Adrenal gland (tissue), 12 donors: Measurements from ENCODE around the gene GTF2F1. TPM values are rescaled to one million over a fixed set of nuclear protein-coding genes. Genes with fewer than 3 reads are reported as not detected.

ENCODE experiments used
- DNase-seq, 7 donors: peaks; one replicate each; pipeline ENCODE4 v3.0.0-alpha.2; 2019 to 2020
- H3K27ac ChIP-seq, 5 donors: fragments of 200-600 bp; sonication (generic) in 4 of 5; 1 replicate in 3 of 5; 2 replicates in 2 of 5; pipeline versions ENCODE4 v1.5.1 to v1.8.0; 2016 to 2020; ENCODE audit warnings: mild to moderate bottlenecking in 1 of 5
- H3K27me3 ChIP-seq: fragments of 200-600 bp; 2 replicates; pipeline ENCODE4 v1.8.0; 2021
- H3K36me3 ChIP-seq, 2 donors: fragments of 200-600 bp; replicated peaks in 1 of 2; 1 replicate in 1 of 2; 2 replicates in 1 of 2; pipeline versions ENCODE4 v1.5.1 to v1.8.0; 2018 to 2022
- H3K4me1 ChIP-seq, 2 donors: fragments of 200-600 bp; replicated peaks in 1 of 2; 1 replicate in 1 of 2; 2 replicates in 1 of 2; pipeline versions ENCODE4 v1.5.1 to v1.8.0; 2018 to 2021
- H3K4me3 ChIP-seq, 4 donors: fragments of 200-600 bp; sonication (generic) in 3 of 4; one replicate each; pipeline ENCODE4 v1.5.1; 2016 to 2018
- H3K9me3 ChIP-seq, 3 donors: fragments of 200-600 bp; sonication (generic) in 1 of 3; replicated peaks in 1 of 3; 1 replicate in 2 of 3; 2 replicates in 1 of 3; pipeline versions ENCODE4 v1.5.1 to v1.8.0; 2016 to 2021
- CTCF ChIP-seq, 6 experiments: fragments of 450-650 bp in 4 of 6; fragments of 200-600 bp in 2 of 6; sonication (generic) in 1 of 6; IDR thresholded peaks; 1 replicate in 5 of 6; 2 replicates in 1 of 6; pipeline versions ENCODE4 v1.5.1 to v1.8.0; 2016 to 2021; ENCODE audit warnings: antibody characterized with exemption in 6 of 6, mild to moderate bottlenecking in 2 of 6, moderate library complexity in 1 of 6
- POLR2A ChIP-seq, 2 donors: fragments of 450-650 bp; IDR thresholded peaks; one replicate each; pipeline ENCODE4 v1.6.1; 2017; ENCODE audit warnings: antibody characterized with exemption in 2 of 2, mild to moderate bottlenecking in 2 of 2, moderate library complexity in 1 of 2
- WGBS, 4 donors: extraction: QIAGEN DNeasy Blood & Tissue Kit in 2 of 4; methylation state at CpG; one replicate each; pipeline versions ENCODE4 v1.1.5 to v1.1.7; 2013 to 2017; 5-methylcytosine and 5-hydroxymethylcytosine counted together
- intact Hi-C, 2 donors: fragments of 100-400 bp; cut with DNase I; formaldehyde crosslinking; loops; one replicate each; pipeline versions ENCODE4 v1.14.1 to v1.15.0; 2022 to 2023
- polyA plus RNA-seq, 3 donors: library from polyadenylated mRNA; stranded (reverse); fragments of 200-250 nt in 2 of 3; fragments of 350-450 nt in 1 of 3; fragmentation: Illumina TruSeq in 1 of 3; extraction: RNeasy Lipid Tissue Mini Kit (QIAGEN cat#74804) in 1 of 3; gene quantifications; one replicate each; pipeline ENCODE4 v1.2.3, GENCODE V29; 2013 to 2014
- total RNA-seq, 9 donors: library from RNA; depleted of rRNA in 4 of 9; stranded (reverse); fragments of >200 nt in 4 of 9; fragments of 120-200 nt in 1 of 9; fragmentation: NEBNext Ultra II Directional in 1 of 9; extraction: Animal tissue kit (Norgen Biotek cat#: 25700) in 1 of 9; gene quantifications; one replicate each; pipeline versions ENCODE4 v1.1.0 to v1.2.4, GENCODE V29; 2013 to 2023
- donor health status: healthy with polysubstance abuse.
- donor health status: Bipolar disorder and iron deficiency.
- donor health status: DM: yes; HTN: yes; CAD: no.
- donor health status: DM: no; HTN: no; CAD: no.
- donor health status: DM: no; HTN: no; CAD: no.
- donor health status: DM: yes; HTN: yes; CAD: no.

Gene GTF2F1
- total and polyA plus RNA-seq, 12 donors: 29.0 to 79.1 (median 53.8) TPM

- no peak overlapping the region for H3K4me3 ChIP-seq
- H3K4me1 ChIP-seq: no peaks in the 10 kb centered on the region
- DNase-seq: no peak
- TF ChIP-seq CTCF (IDR thresholded peaks at IDR 0.05): no peak
- TF ChIP-seq POLR2A (IDR thresholded peaks at IDR 0.05): no peak
- no peak overlapping the region for H3K27ac ChIP-seq
- WGBS, 4 donors: 83 to 97% (median 94%) methylated on average over 3 of the region's 3 CpGs
- peaks cover 0 to 65% of the 10 kb centered on the region in 2 donors for H3K36me3 ChIP-seq
- intact Hi-C loops: no loop called here
- no peaks in the 10 kb centered on the region for H3K27me3 ChIP-seq
- H3K9me3 ChIP-seq: no peaks in the 10 kb centered on the region
Observed at GRCh38 chr19:6379744-6380143, 13.2 kb downstream of the GTF2F1 start.

- WGBS, 4 donors: 83 to 87% (median 85%) methylated on average over 6 to 9 of the region's 9 CpGs
- no peaks in the 10 kb centered on the region for H3K27me3 ChIP-seq
- peaks cover 0 to 56% of the 10 kb centered on the region in 2 donors for H3K36me3 ChIP-seq
- DNase-seq: no peak
- intact Hi-C loops: no loop called here
- peak overlapping the region in 1 of 5 donors; percentile 52 for H3K27ac ChIP-seq
- no peaks in the 10 kb centered on the region for H3K9me3 ChIP-seq
- TF ChIP-seq CTCF (IDR thresholded peaks at IDR 0.05) (no peak), POLR2A (IDR thresholded peaks at IDR 0.05) (no peak)
- peaks cover 4 to 5% of the 10 kb centered on the region in 2 donors for H3K4me1 ChIP-seq
- H3K4me3 ChIP-seq: no peak overlapping the region
Observed at GRCh38 chr19:6378486-6378885, 14.5 kb downstream of the GTF2F1 start.

- H3K36me3 ChIP-seq: peaks cover 0 to 52% of the 10 kb centered on the region in 2 donors
- DNase-seq: no peak
- TF ChIP-seq CTCF (IDR thresholded peaks at IDR 0.05): no peak
- TF ChIP-seq POLR2A (IDR thresholded peaks at IDR 0.05): no peak
- H3K4me1 ChIP-seq: peaks cover 5% of the 10 kb centered on the region in 2 donors
- no peak overlapping the region for H3K4me3 ChIP-seq
- intact Hi-C loops: no loop called here
- no peaks in the 10 kb centered on the region for H3K9me3 ChIP-seq
- H3K27ac ChIP-seq: peak overlapping the region in 1 of 5 donors; percentile 52
- WGBS, 4 donors: 67 to 79% (median 72%) methylated on average over 2 to 6 of the region's 6 CpGs
- no peaks in the 10 kb centered on the region for H3K27me3 ChIP-seq
Observed at GRCh38 chr19:6378041-6378440, 14.9 kb downstream of the GTF2F1 start.

DNA sequence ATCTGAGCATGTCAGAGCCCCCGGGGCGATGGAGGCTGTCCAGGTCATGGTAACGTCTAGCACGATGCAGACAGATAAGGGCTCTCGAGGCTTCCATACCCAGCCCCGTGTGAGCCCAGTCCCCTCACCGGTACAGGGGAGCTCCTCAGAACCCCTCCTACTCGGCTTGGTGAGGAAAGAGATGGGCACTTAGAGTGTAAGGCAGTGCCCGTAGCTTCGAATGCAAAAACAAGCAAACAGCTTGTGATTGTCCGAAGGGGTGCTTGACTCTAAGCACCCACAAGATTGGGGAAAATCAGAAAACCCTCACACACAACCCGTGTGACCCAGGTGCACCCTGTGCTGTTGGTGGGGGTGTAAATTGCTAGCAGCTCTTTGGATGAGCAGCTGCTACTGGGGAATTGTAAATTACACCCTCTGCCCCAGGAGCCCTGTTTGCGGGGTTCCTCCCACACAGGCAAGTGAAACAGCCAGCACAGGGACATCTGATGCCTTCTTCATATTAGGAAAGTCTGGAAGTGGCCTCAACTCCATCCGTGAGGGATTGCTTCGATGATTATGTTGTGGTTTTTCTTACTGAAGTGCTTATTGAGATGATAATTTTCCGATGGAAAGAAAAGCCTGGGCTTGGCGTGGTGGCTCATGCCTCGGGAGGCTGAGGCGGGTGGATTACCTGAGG, 16.3 kb downstream of the GTF2F1 start:
- no peaks in the 10 kb centered on the region for H3K27me3 ChIP-seq
- H3K9me3 ChIP-seq: no peaks in the 10 kb centered on the region
- 68 to 73% (median 71%) methylated on average over 14 to 19 of the region's 19 CpGs for WGBS, 4 donors
- H3K4me3 ChIP-seq: no peak overlapping the region
- TF ChIP-seq POLR2A (IDR thresholded peaks at IDR 0.05): no peak
- no peak for TF ChIP-seq CTCF (IDR thresholded peaks at IDR 0.05)
- intact Hi-C loops: no loop called here
- DNase-seq: no peak
- peaks cover 0 to 38% of the 10 kb centered on the region in 2 donors for H3K36me3 ChIP-seq
- H3K4me1 ChIP-seq: peaks cover 5% of the 10 kb centered on the region in 2 donors
- H3K27ac ChIP-seq: no peak overlapping the region
